Ovary (tissue), 9 donors: Measurements from ENCODE around the gene CDK16. TPM values are rescaled to one million over a fixed set of nuclear protein-coding genes. Genes with fewer than 3 reads are reported as not detected.

ENCODE experiments used
- DNase-seq, 5 donors: peaks; one replicate each; pipeline ENCODE4 v3.0.0-alpha.2; 2019 to 2020
- H3K27ac ChIP-seq, 2 donors: fragments of 200-600 bp; one replicate each; pipeline versions ENCODE4 v1.5.1 to v1.8.0; 2019 to 2022
- H3K27me3 ChIP-seq: fragments of 200-600 bp; one replicate; pipeline ENCODE4 v1.8.0; 2022
- H3K36me3 ChIP-seq: fragments of 200-600 bp; sonication (generic); one replicate; pipeline ENCODE4 v1.5.1; 2019
- H3K4me1 ChIP-seq: one replicate; pipeline ENCODE4 v1.8.1; 2013; ENCODE audit warnings: mild to moderate bottlenecking, moderate library complexity; ENCODE audit not compliant: insufficient read depth
- H3K4me3 ChIP-seq: fragments of 200-600 bp; sonication (generic); one replicate; pipeline ENCODE4 v1.5.1; 2017
- H3K9me3 ChIP-seq, 2 donors: fragments of 200-600 bp in 1 of 2; sonication (generic) in 1 of 2; one replicate each; pipeline versions ENCODE4 v1.5.1 to v1.8.1; 2013 to 2019; ENCODE audit warnings: mild to moderate bottlenecking in 1 of 2, moderate library complexity in 1 of 2
- EP300 ChIP-seq: sonication (generic); formaldehyde crosslinking; IDR thresholded peaks from one replicate; pipeline ENCODE4 v1.6.1; 2017; ENCODE audit warnings: antibody characterized with exemption
- POLR2A ChIP-seq: fragments of 450-650 bp; IDR thresholded peaks from one replicate; pipeline ENCODE4 v1.6.1; 2017; ENCODE audit warnings: antibody characterized with exemption, mild to moderate bottlenecking, moderate library complexity
- WGBS, 3 donors: extraction: QIAGEN DNeasy Blood & Tissue Kit in 1 of 3; methylation state at CpG; one replicate each; pipeline versions ENCODE4 v1.1.5 to v1.1.7; 2013 to 2017; 5-methylcytosine and 5-hydroxymethylcytosine counted together
- intact Hi-C, 4 donors: fragments of 100-400 bp; cut with DNase I; formaldehyde crosslinking; loops; one replicate each; pipeline versions ENCODE4 v1.11.0 to v1.15.1; 2022 to 2023
- polyA plus RNA-seq, 2 donors: library from polyadenylated mRNA; stranded (reverse); fragments of 200-250 nt in 1 of 2; fragments of 350-450 nt in 1 of 2; fragmentation: Illumina TruSeq in 1 of 2; extraction: RNeasy Lipid Tissue Mini Kit (QIAGEN cat#74804) in 1 of 2; gene quantifications; one replicate each; pipeline ENCODE4 v1.2.3, GENCODE V29; 2013 to 2014
- total RNA-seq, 7 donors: library from RNA; depleted of rRNA in 2 of 7; stranded (reverse); fragments of >200 nt in 2 of 7; fragmentation: NEBNext Ultra II Directional in 3 of 7; extraction: Animal tissue kit (Norgen Biotek cat#: 25700) in 3 of 7; gene quantifications; one replicate each; pipeline versions ENCODE4 v1.1.0 to v1.2.4, GENCODE V29; 2016 to 2023
- TF ChIP-seq, protein P1 (sequence below), 3 donors: fragments of 450-650 bp in 2 of 3; fragments of 200-600 bp in 1 of 3; IDR thresholded peaks; one replicate each; pipeline versions ENCODE4 v1.5.1 to v1.8.0; 2016 to 2022; ENCODE audit warnings: antibody characterized with exemption in 3 of 3, mild to moderate bottlenecking in 1 of 3
- donor health status: DM: no; HTN: no; CAD: no; lungs with moderate emphysema.
- donor health status: DM: no; HTN: no; CAD: no.
- donor health status: Bipolar disorder and iron deficiency.
- donor health status: DM: yes; HTN: yes; CAD: no.
- donor health status: DM: no; HTN: no; CAD: no.
- donor health status: DM: yes; HTN: yes; CAD: no.

CDK16 gene
- total and polyA plus RNA-seq, 9 donors: 40.9 to 99.0 (median 69.8) TPM

DNA sequence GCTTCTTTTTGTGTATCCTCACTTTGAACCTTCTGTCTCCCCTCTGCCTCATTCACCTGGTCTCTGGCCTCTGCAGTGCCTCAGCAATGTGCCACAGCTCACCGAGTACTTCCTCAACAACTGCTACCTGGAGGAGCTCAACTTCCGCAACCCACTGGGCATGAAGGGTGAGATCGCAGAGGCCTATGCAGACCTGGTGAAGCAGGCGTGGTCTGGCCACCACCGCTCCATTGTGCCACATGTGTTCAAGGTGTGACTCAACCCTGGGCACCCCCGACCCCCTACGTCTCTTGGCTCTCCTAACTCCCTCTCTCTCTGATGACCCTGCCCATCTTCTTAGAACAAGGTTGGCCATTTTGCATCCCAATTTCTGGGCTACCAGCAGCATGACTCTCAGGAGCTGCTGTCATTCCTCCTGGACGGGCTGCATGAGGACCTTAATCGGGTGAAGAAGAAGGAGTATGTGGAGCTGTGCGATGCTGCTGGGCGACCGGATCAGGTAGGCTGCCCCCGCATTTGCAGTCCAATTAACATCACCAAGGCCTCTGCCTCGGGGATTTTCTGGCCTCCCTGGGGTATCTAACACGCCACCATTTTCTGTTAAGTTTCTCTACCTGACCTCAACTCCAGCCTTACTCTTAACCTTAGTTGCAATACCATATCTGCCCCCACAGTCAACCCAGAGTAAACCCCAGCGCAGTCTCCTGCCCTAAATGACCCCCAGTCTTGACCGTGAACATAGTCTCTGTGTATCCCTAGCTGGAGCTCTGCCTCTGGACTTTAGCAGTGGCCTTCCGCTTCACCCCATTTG lies 22.9 kb downstream of the CDK16 start:
- Histone ChIP-seq H3K36me3 (no peaks in the 10 kb centered on the region), H3K4me3 (no peak overlapping the region), H3K27me3 (no peaks in the 10 kb centered on the region), H3K9me3 (no peaks in the 10 kb centered on the region), H3K27ac (no peak overlapping the region), H3K4me1 (no peaks in the 10 kb centered on the region)
- DNase-seq: no peak
- WGBS, 3 donors: 93 to 96% (median 95%) methylated on average over 18 of the region's 18 CpGs
- intact Hi-C loops: no loop called here
- TF ChIP-seq POLR2A (no peak), EP300 (no peak)
- TF ChIP-seq, protein P1, sequence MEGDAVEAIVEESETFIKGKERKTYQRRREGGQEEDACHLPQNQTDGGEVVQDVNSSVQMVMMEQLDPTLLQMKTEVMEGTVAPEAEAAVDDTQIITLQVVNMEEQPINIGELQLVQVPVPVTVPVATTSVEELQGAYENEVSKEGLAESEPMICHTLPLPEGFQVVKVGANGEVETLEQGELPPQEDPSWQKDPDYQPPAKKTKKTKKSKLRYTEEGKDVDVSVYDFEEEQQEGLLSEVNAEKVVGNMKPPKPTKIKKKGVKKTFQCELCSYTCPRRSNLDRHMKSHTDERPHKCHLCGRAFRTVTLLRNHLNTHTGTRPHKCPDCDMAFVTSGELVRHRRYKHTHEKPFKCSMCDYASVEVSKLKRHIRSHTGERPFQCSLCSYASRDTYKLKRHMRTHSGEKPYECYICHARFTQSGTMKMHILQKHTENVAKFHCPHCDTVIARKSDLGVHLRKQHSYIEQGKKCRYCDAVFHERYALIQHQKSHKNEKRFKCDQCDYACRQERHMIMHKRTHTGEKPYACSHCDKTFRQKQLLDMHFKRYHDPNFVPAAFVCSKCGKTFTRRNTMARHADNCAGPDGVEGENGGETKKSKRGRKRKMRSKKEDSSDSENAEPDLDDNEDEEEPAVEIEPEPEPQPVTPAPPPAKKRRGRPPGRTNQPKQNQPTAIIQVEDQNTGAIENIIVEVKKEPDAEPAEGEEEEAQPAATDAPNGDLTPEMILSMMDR (IDR thresholded peaks at IDR 0.05): no peak

DNA sequence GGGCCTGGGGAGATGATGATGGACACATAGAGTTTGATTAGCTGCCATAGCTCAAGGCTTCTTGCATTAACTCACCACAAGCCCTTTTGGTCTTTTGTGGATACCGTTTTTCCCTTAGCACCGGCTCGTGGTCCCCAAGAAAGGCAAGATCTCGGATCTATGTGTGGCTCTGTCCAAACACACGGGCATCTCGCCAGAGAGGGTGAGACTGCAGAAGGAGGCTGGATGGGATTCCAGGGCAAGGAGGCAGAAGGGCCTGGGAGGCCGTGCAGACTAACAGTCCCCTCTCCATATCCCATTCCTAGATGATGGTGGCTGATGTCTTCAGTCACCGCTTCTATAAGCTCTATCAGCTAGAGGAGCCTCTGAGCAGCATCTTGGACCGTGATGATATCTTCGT lies 23.8 kb downstream of the CDK16 start:
- Histone ChIP-seq H3K4me1 (no peaks in the 10 kb centered on the region), H3K4me3 (no peak overlapping the region), H3K27me3 (no peaks in the 10 kb centered on the region), H3K27ac (no peak overlapping the region), H3K9me3 (no peaks in the 10 kb centered on the region), H3K36me3 (no peaks in the 10 kb centered on the region)
- 87 to 90% (median 88%) methylated on average over 10 of the region's 10 CpGs for WGBS, 3 donors
- DNase-seq: no peak
- intact Hi-C loops: no loop called here
- TF ChIP-seq, protein P1 (IDR thresholded peaks at IDR 0.05): no peak
- TF ChIP-seq POLR2A: no peak
- no peak for TF ChIP-seq EP300

DNA sequence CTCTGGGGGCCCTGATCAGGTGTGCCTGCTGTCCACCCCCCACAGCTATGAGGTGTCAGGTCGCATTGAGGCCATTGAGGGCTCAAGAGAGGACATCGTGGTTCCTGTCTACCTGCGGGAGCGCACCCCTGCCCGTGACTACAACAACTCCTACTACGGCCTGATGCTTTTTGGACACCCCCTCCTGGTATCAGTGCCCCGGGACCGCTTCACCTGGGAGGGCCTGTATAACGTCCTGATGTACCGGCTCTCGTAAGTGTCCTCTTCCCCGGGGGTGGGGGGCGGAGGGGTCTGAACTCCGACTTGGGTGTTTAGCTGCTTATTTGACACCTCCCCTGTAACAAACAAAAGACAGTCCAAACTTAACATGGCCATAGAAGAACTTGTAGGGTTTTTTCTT lies 24.9 kb downstream of the CDK16 start:
- no peak for DNase-seq
- Histone ChIP-seq H3K27me3 (no peaks in the 10 kb centered on the region), H3K4me1 (no peaks in the 10 kb centered on the region), H3K4me3 (no peak overlapping the region), H3K36me3 (no peaks in the 10 kb centered on the region), H3K9me3 (no peaks in the 10 kb centered on the region), H3K27ac (no peak overlapping the region)
- TF ChIP-seq, protein P1 (IDR thresholded peaks at IDR 0.05): no peak
- TF ChIP-seq POLR2A (no peak), EP300 (no peak)
- intact Hi-C loops: no loop called here
- 90 to 91% (median 90%) methylated on average over 14 of the region's 14 CpGs for WGBS, 3 donors

- WGBS, 3 donors: 86 to 89% (median 88%) methylated on average over 16 of the region's 16 CpGs
- Histone ChIP-seq H3K27ac (no peak overlapping the region), H3K36me3 (no peaks in the 10 kb centered on the region), H3K9me3 (no peaks in the 10 kb centered on the region), H3K4me1 (no peaks in the 10 kb centered on the region), H3K4me3 (no peak overlapping the region), H3K27me3 (no peaks in the 10 kb centered on the region)
- TF ChIP-seq, protein P1 (IDR thresholded peaks at IDR 0.05): no peak
- TF ChIP-seq EP300 (no peak), POLR2A (no peak)
- intact Hi-C loops: no loop called here
- DNase-seq: no peak
Observed at GRCh38 chrX:47244676-47245075, 26.2 kb downstream of the CDK16 start.
